ENCODE results near the gene ATG16L2.
"Not testable (repeated sequence)": the region's sequence is repeated elsewhere in the genome, so short reads cannot be mapped to it uniquely, and the experiment has no call there.

ATG16L2 gene

GRCh38 chr11:72780296-72781062, 33.7 kb upstream of the ATG16L2 start:
- no peak for DNase-seq

GRCh38 chr11:72781063-72781312, 33.2 kb upstream of the ATG16L2 start:
- DNase-seq = no peak

DNA sequence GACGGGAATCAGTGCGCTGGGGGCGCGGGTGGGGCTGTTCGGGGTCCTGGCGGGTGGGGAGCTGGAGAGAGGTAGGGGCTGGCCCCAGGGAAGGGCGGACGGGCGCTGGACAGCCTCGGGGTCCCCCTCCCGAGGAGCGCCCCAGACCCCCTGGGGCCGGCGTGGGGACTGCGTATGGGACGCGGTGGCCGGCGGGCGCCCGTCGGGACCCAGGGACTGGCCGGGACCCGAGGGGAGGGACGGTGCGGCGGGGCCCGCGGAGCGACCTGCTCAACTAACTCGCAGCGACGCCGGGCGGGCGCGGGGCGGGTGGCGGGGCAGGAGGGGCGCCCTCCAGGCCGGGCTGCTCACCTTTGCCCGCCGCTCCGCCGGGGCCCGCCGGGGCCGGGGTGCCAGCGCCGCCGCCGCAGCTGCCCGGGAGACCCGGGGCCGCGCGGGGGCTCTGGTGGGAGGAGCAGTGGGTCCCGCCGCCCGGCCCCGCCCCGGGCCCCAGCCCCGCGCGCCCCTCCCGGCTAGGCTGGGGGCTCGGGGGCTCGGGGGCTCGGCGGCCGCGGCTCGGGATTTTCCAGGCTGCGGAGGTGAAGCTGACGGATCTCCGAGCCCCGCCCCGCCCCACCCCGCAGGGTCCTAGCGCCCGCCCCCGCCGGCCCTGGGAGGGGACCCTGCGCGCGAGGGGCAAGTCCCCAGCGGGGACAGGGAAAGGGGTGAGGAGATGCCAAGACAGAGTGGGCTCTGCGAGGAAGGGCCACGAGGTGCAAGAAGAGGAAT, 32.7 kb upstream of the ATG16L2 start:
- DNase-seq = no peak

- no peak for DNase-seq
Observed at GRCh38 chr11:72782081-72782920, 31.9 kb upstream of the ATG16L2 start.

DNA sequence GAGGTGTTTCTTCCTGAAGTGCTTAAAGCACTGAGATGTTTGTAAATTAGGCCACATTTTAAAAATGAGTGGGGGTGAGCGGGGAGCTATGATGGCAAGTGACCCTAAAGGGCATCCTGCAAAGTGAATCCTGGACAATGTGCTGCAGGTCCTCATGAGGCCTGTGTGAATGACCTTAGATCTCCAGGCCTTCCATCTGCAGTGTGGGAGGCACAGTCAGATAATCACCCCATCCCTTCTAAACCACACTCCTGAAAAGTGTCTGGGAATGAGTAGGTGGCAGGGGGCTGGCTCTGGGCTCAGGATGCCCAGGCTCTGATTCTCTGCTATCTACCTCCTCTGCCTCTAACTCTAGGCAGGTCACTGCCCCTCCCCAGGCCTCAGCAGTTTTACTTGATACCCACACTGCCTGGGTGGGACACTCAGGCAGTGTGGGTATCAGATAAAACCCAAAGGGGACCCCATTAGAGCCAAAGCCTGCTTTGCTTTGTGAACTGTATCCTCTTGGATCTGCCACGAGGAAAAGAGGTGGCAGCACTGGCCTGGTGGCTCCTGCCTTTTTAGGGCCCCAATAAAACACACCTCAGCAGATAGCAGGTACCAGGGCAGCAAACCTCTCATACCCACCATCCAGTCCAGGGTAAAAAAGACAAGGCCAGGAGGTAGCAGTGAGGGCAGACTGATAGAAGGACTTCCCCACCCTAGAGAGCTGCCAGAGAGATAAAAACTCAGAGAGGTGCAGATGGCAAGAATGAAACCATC, 30.9 kb upstream of the ATG16L2 start:
- no peak for DNase-seq

- no peak for DNase-seq
Observed at GRCh38 chr11:72784662-72785061, 29.5 kb upstream of the ATG16L2 start.

DNA sequence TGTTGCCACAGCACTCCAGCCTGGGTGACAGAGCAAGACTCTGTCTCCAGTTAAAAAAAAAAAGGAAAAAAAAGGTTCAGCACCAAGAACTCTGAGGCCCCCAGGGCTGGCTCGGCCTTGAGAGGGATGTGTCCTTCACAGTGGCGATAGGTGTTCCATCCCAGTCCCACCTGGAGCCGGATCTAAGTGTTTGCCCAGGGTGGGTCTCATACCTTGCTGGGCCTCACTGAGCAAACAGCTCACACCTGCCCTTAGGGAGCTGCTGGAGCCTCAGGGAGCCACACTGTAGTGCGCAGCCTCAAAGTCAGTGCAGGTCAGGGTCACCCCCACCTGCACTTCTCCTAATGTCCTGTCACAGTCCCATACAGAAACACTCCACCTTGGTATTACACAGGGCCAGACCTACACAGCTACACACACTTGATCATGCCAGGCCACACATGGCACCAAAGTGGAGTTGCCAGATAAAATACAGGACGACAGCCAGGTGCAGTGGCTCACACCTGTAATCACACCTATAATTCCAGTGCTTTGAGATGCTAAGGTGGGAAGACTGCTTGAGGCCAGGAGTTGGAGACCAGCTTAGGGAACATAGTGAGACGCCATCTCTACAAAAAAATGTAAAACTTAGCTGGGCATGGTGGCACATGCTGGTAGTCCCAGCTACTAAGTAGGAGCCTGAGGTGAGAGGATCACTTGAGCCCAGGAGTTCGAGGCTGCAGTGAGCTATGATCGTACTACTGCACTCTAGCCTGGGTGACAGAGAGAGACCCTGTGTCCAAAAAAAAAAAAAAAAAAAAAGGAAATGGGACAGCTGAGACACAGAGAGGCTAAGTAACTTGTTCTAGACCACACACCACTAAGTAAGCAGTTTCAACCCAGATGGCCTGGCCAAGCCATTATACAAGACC, 27.7 kb upstream of the ATG16L2 start:
- DNase-seq = no peak

DNA sequence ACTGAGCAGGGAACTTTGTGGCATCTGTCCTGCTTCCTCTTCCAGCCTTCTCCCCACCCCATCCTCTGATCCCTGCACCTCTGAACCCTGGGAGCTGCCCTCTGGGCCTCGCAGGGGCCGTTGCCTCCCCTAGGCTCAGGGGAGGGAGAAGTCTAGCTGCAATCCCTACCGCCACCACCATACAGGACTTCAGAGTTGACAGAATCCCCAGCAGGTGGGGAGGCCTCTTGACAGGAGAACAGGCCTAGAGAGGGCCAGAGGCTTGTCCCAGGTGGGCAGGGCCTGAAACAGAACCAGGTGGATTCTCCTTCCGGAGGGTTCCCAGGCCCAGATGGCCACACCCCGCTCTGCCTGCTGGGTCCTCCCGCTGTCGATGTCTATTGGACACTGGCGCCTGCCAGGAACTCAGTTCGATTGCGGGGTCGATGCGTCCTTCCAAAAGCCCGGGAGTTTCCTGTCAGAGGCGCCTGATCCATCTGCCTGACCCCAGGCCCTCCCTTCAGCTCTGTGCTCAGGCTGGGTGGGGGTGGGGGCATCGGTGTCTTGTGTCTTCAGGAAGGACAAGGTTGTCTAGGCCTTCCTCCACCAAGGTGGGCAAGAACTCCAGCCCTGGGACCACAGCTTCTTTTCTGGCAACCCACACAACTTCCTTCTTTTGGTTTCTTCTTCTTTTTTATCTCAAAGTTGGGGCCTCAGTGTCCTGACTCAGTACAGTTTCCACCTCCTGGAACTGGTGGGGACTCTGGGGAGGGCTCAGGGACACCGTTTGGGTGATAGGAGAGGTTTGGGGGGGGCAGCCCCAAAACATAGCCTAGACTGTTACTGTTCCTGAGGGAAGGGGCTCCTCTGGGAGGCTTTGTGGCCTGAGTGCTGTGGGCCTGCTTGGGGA, 26.8 kb upstream of the ATG16L2 start:
- peak; percentile 20 to 41 for DNase-seq

DNA sequence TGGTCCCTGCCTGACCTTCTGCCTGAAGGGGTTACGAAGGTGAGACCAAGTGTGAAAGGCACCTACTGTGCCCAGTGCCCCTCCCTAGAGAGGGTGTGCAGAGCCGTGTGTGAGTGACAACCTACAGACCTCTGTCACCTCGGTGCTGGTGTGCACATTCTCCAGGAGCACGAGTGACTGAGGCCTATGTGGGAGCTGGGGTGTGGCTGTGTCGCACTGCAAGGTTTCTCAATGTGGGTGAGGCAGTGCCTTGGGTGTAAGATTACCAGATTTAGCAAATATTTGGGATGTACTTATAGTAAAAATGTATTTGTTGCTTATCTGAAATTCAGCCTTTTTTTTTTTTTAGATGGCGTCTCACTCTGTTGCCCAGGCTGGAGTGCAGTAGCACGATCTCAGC, 26.0 kb upstream of the ATG16L2 start:
- no peak for DNase-seq

DNA sequence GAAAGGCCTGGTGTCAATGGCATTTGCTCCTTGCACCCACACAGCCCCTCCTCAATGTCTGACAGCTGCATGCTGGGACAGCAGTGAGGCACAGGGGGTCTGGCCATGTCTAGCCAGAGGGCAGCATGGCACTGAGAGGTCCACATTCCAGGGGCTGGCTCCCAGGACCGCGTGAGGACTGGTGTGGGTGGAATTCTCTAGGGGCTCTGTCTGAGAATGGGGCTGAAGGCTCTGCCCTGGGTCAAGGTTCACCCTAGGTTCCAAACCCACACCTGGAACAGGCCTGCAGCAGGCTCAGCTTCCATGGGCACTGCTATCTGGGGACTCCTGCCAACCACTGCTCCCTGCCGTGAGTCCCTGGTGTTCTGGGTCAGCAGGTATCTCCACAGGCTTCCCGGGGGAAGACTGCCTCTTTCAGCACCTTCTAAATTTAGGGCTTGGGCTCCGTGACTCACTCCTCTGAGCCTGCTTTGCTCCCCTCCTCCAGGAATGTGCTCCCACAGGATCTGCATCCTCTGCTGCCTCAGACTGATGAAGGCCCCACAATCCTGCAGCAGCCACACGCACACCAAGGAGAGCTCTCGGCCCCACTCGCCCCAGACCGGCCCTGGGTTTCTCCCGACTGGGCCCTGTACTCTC, 24.6 kb upstream of the ATG16L2 start:
- DNase-seq = no peak

GRCh38 chr11:72791228-72791627, 23.0 kb upstream of the ATG16L2 start:
- not testable (repeated sequence) for DNase-seq

DNA sequence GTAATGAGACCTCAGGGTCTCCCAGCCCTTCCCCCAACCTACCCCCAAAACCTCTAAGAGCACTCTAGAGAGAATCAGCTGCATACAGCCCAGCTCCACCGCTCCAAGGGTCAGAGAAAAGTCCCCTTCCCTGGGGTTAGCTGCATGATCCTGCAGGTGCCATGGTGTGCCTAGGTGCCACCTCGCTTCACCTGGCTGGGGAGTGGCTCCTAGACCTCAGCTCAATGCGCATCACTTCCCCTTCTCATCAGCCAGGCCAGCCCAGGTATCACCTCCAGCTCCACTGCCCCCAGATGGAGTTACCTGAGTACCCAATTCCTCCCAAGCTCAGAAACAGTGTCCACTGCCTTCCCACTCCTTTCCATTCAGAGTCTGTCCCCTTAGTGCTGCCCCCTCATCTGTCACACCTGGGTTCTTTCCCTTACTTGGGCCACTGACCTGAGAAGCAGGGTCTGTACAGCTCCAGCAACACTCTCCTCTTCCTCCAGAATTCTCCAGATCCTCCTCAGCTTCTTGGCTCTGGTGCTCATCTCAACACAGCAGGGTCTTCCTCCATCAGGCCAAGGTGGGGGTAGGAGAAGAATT, 21.7 kb upstream of the ATG16L2 start:
- DNase-seq = no peak

GRCh38 chr11:72793076-72793424, 21.2 kb upstream of the ATG16L2 start:
- no peak for DNase-seq

GRCh38 chr11:72793425-72794367, 20.5 kb upstream of the ATG16L2 start, which contains the start of gene STARD10:
Gene STARD10 (minus strand): TSS chr11:72794047. CDS start chr11:72781181, 12,866 bp downstream.
- peak; percentile 90 to 91 for DNase-seq

GRCh38 chr11:72798361-72798760, 15.8 kb upstream of the ATG16L2 start:
- no peak for DNase-seq

DNA sequence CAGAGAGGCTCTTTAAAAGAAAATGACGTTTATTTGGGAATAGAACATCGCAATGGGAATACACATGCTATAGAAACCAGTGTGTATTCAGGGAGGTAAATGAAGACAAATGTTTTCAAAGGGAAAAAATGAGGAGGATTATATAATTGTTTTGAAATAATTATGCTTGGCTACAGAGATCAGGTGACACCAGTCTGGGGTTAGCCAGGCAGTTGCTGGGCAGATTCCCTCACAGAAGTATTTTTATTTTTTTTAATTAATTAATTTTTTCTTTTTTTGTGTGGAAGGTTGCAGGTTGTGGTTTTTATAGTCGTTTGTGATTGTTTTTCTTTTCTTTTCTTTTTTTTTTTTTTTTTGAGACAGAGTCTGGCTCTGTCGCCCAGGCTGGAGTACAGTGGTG, 14.8 kb upstream of the ATG16L2 start:
- peak in 1 of 2 experiments; percentile 8 for DNase-seq

GRCh38 chr11:72802822-72803221, 11.4 kb upstream of the ATG16L2 start:
- no peak for DNase-seq

DNA sequence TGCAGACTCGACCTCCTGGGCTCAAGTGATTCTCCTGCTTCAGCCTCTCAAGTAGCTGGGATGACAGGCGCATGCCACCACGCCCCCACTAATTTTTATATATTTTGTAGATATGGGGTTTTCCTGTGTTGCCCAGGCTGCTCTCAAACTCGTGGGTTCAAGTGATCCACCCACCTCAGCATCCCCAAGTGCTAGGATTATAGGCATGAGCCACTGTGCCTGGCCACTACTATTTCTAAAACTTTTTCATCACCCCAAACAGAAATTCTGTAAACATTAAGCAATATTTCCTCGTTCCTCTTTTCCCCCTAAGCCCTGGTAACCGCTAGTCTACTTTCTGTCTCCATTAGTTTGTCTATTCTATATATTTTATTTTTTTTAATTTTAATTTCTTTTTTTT, 9.0 kb upstream of the ATG16L2 start:
- DNase-seq = peak; percentile 82 to 85

DNA sequence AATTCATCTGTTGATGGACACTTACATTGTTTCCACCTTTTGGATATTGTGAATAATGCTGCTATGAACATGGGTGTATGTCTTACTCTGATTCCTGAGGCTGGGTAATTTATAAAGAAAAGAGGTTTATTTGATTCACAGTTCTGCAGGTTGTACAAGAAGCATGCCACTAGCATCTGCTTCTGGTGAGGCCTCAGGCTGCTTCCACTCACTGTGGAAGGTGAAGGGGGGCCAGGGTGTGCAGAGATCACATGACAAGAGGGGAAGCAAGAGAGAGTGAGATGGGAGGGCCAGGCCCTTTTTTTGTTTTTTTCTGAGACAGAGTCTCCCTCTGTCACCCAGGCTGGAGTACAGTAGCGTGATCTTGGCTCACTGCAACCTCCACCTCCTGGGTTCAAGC, 7.8 kb upstream of the ATG16L2 start:
- not testable (repeated sequence) for DNase-seq
